IMR-90 (cell line): ENCODE results near the gene BTBD9. TPM values are rescaled to one million over a fixed set of nuclear protein-coding genes. Genes with fewer than 3 reads are reported as not detected.

Experiments used
- ATAC-seq: fragments of 200-7000 bp; cut with Tn5 transposase; 2 replicates; pipeline ENCODE4 v1.9.1; 2020; ENCODE audit warnings: low read depth, mild to moderate bottlenecking, moderate library complexity
- BruUV-seq: library from RNA; stranded (reverse); fragments of 400-500 nt; replicated peaks from 2 replicates; lab custom pipeline; 2021; lab: Mats Ljungman, UMichigan
- CTCF ChIA-PET: fragments of 300-600 bp; formaldehyde crosslinking; extraction: SDS; loops from one replicate; lab custom pipeline; 2021; ENCODE audit warnings: antibody characterized with exemption; lab: Yijun Ruan, JAX
- POLR2A ChIA-PET: fragments of 300-600 bp; sonication (Branson Sonifier 250); formaldehyde crosslinking; loops from one replicate; lab custom pipeline; 2022; ENCODE audit warnings: antibody characterized with exemption; ENCODE audit not compliant: unreplicated experiment; lab: Charles Lee
- DNase-seq: peaks from one replicate; pipeline ENCODE4 v3.0.0; 2013
- H2AFZ ChIP-seq: replicated peaks from 2 replicates; pipeline ENCODE3; 2013; ENCODE audit warnings: low read length, mild to moderate bottlenecking; ENCODE audit not compliant: poor library complexity
- H2AK5ac ChIP-seq: 2 replicates; pipeline ENCODE4 v1.6.1; 2013; ENCODE audit warnings: low read depth, low read length, inconsistent platforms
- H2AK9ac ChIP-seq: replicated peaks from 2 replicates; pipeline ENCODE3; 2013; ENCODE audit warnings: mild to moderate bottlenecking, low read depth, low read length, moderate library complexity; ENCODE audit not compliant: poor library complexity
- H2BK120ac ChIP-seq: 2 replicates; pipeline ENCODE4 v1.6.1; 2013; ENCODE audit warnings: low read depth, low read length, inconsistent platforms
- H2BK15ac ChIP-seq: 3 replicates; pipeline ENCODE4 v1.6.1; 2013; ENCODE audit warnings: low read depth, low read length, inconsistent platforms
- H2BK20ac ChIP-seq: 2 replicates; pipeline ENCODE4 v1.6.1; 2013; ENCODE audit warnings: low read depth, mild to moderate bottlenecking, inconsistent platforms, low read length, moderate library complexity
- H2BK5ac ChIP-seq: 2 replicates; pipeline ENCODE4 v1.6.1; 2013; ENCODE audit warnings: mild to moderate bottlenecking, low read depth, low read length, inconsistent platforms; ENCODE audit not compliant: poor library complexity, severe bottlenecking
- H3K14ac ChIP-seq: replicated peaks from 2 replicates; pipeline ENCODE4 v1.6.1; 2013; ENCODE audit warnings: low read depth, low read length, inconsistent platforms
- H3K18ac ChIP-seq: 2 replicates; pipeline ENCODE4 v1.6.1; 2013; ENCODE audit warnings: low read depth, low read length, control low read depth
- H3K23ac ChIP-seq: 2 replicates; pipeline ENCODE4 v1.6.1; 2013; ENCODE audit warnings: low read depth, low read length, inconsistent platforms
- H3K27ac ChIP-seq: 2 replicates; pipeline ENCODE4 v1.5.1; 2013; ENCODE audit warnings: mild to moderate bottlenecking, control low read depth, low read length; ENCODE audit not compliant: insufficient read depth
- H3K27me3 ChIP-seq: 2 replicates; pipeline ENCODE4 v1.6.1; 2013; ENCODE audit warnings: low read length; ENCODE audit not compliant: control insufficient read depth, insufficient read depth
- H3K36me3 ChIP-seq: 2 replicates; pipeline ENCODE4 v1.6.1; 2013; ENCODE audit warnings: low read length, mixed read lengths; ENCODE audit not compliant: control insufficient read depth, insufficient read depth
- H3K4ac ChIP-seq: 2 replicates; pipeline ENCODE4 v1.6.1; 2013; ENCODE audit warnings: low read depth, low read length, inconsistent platforms
- H3K4me1 ChIP-seq: 2 replicates; pipeline ENCODE4 v1.6.1; 2013; ENCODE audit warnings: low read length, mixed read lengths; ENCODE audit not compliant: control insufficient read depth, insufficient read depth
- H3K4me2 ChIP-seq: 2 replicates; pipeline ENCODE4 v1.6.1; 2013; ENCODE audit warnings: low read depth, mild to moderate bottlenecking, control low read depth, low read length, moderate library complexity
- H3K4me3 ChIP-seq: 2 replicates; pipeline ENCODE4 v1.5.1; 2013; ENCODE audit warnings: low read depth, mild to moderate bottlenecking, control low read depth, low read length, moderate library complexity; ENCODE audit not compliant: insufficient read depth
- H3K56ac ChIP-seq: 2 replicates; pipeline ENCODE4 v1.6.1; 2013; ENCODE audit warnings: low read length, inconsistent platforms; ENCODE audit not compliant: insufficient read depth; ENCODE audit errors: extremely low read depth
- H3K79me1 ChIP-seq, 2 experiments: 2 replicates each; pipeline ENCODE4 v1.6.1; 2013; ENCODE audit warnings: low read length in 2 of 2, inconsistent platforms in 1 of 2, low read depth in 1 of 2
- H3K9ac ChIP-seq: 2 replicates; pipeline ENCODE4 v1.6.1; 2013; ENCODE audit warnings: low read depth, low read length, control low read depth
- H3K9me1 ChIP-seq: 2 replicates; pipeline ENCODE4 v1.6.1; 2013; ENCODE audit warnings: low read length, inconsistent platforms; ENCODE audit not compliant: insufficient read depth
- H3K9me3 ChIP-seq: 2 replicates; pipeline ENCODE4 v1.6.1; 2013; ENCODE audit warnings: low read length; ENCODE audit not compliant: control insufficient read depth, insufficient read depth
- H4K20me1 ChIP-seq: 2 replicates; pipeline ENCODE4 v1.6.1; 2013; ENCODE audit warnings: low read length, inconsistent platforms; ENCODE audit not compliant: insufficient read depth
- H4K5ac ChIP-seq: 2 replicates; pipeline ENCODE4 v1.6.1; 2013; ENCODE audit warnings: mild to moderate bottlenecking, low read depth, low read length, control low read depth
- H4K8ac ChIP-seq, 2 experiments: 2 replicates each; pipeline ENCODE4 v1.6.1; 2013; ENCODE audit warnings: low read depth in 2 of 2, low read length in 2 of 2, control low read depth in 1 of 2, inconsistent platforms in 1 of 2
- H4K91ac ChIP-seq: 2 replicates; pipeline ENCODE4 v1.6.1; 2013; ENCODE audit warnings: low read depth, low read length, inconsistent platforms; ENCODE audit not compliant: insufficient read depth
- CEBPB ChIP-seq: IDR thresholded peaks from 2 replicates; pipeline ENCODE4 v1.6.1; 2012; ENCODE audit warnings: low read depth, low read length, improper control_type of control experiment
- ELK1 ChIP-seq: fragments of 150-350 bp; IDR thresholded peaks from 2 replicates; pipeline ENCODE4 v1.6.1; 2016; ENCODE audit warnings: low read depth, mild to moderate bottlenecking, low read length, moderate library complexity, borderline replicate concordance
- MXI1 ChIP-seq: IDR thresholded peaks from 2 replicates; pipeline ENCODE4 v1.6.1; 2012; ENCODE audit warnings: low read depth, mild to moderate bottlenecking, low read length, moderate library complexity, borderline replicate concordance
- POLR2A ChIP-seq: IDR thresholded peaks from 2 replicates; pipeline ENCODE4 v1.6.1; 2012; ENCODE audit warnings: mild to moderate bottlenecking, low read depth, low read length
- WGBS, 2 experiments: methylation state at CpG; one replicate each; pipeline versions ENCODE4 v1.1.5 to v1.1.7; 2013; ENCODE audit warnings: missing lambda C conversion rate in 2 of 2; ENCODE audit not compliant: insufficient read length in 1 of 2; ENCODE audit errors: extremely low coverage in 2 of 2; 5-methylcytosine and 5-hydroxymethylcytosine counted together
- dilution Hi-C: fragments of 300-500 bp; cut with HindIII; formaldehyde crosslinking; loops from one replicate; pipeline ENCODE4 v1.14.3; 2018; ENCODE audit warnings: low sequenced_read_pairs; ENCODE audit not compliant: unreplicated experiment
- in situ Hi-C: fragments of 300-500 bp; cut with MboI; formaldehyde crosslinking; loops from 3 replicates; pipeline ENCODE4 v1.14.3; 2019; ENCODE audit warnings: low sequenced_read_pairs, inconsistent platforms, mixed read lengths
- intact Hi-C: fragments of 100-400 bp; cut with micrococcal nuclease; formaldehyde crosslinking; loops from 2 replicates; pipeline ENCODE4 v1.10.0; 2022
- polyA plus RNA-seq, 3 experiments: library from polyadenylated mRNA; depleted of rRNA; stranded (reverse); fragments of >200 nt; gene quantifications; 2 replicates each; pipeline ENCODE4 v1.2.3, GENCODE V29; 2012; ENCODE audit warnings: low replicate concordance in 1 of 3
- total RNA-seq: library from RNA; depleted of rRNA; stranded (reverse); fragments of >200 nt; gene quantifications from 2 replicates; pipeline ENCODE4 v1.2.3, GENCODE V29; 2012

Gene BTBD9
- total and polyA plus RNA-seq, 2 of the 4 experiments (the other 2 are of a cell fraction): 4.1 to 22.0 TPM

- H4K8ac ChIP-seq: no peak overlapping the region
- H3K14ac ChIP-seq: no peak overlapping the region
- no peak overlapping the region for H2BK5ac ChIP-seq
- peaks cover 10 to 43% of the 10 kb centered on the region in 2 experiments for H3K79me1 ChIP-seq
- no peak overlapping the region for H3K18ac ChIP-seq
- H4K91ac ChIP-seq: no peak overlapping the region
- CTCF ChIA-PET: no interaction called here
- H3K4me3 ChIP-seq: no peak overlapping the region
- H2AFZ ChIP-seq: no peak overlapping the region
- peaks cover 8% of the 10 kb centered on the region; the same call in 1 of the 2 replicates for H3K36me3 ChIP-seq
- H3K4me1 ChIP-seq: peaks cover 2% of the 10 kb centered on the region; the same call in 1 of the 2 replicates
- no peak for DNase-seq
- H3K4ac ChIP-seq: no peak overlapping the region
- no peak overlapping the region for H4K5ac ChIP-seq
- peaks cover 17% of the 10 kb centered on the region for H3K9me1 ChIP-seq
- peaks cover 5% of the 10 kb centered on the region; the same call in 1 of the 2 replicates for H4K20me1 ChIP-seq
- intact Hi-C loops (no loop called here), dilution Hi-C loops (no loop called here), in situ Hi-C loops (no loop called here)
- no peak overlapping the region for H2AK5ac ChIP-seq
- no peak overlapping the region for H2AK9ac ChIP-seq
- H3K27me3 ChIP-seq: no peaks in the 10 kb centered on the region
- no peak overlapping the region for H3K27ac ChIP-seq
- no peak overlapping the region for H3K23ac ChIP-seq
- TF ChIP-seq MXI1 (no peak), CEBPB (peak; percentile 25; the same call in 1 of the 2 replicates), POLR2A (no peak), ELK1 (no peak)
- no peak overlapping the region for H3K56ac ChIP-seq
- POLR2A ChIA-PET: no interaction called here
- WGBS, 2 experiments: 96% methylated on average over 14 of the region's 15 CpGs; no CpG with 5 or more reads in 1 of the 2 experiments
- no peak overlapping the region for H2BK15ac ChIP-seq
- no peak overlapping the region for H2BK20ac ChIP-seq
- no TSS peak for BruUV-seq
- no peak overlapping the region for H3K4me2 ChIP-seq
- H3K9me3 ChIP-seq: no peaks in the 10 kb centered on the region
- H3K9ac ChIP-seq: no peak overlapping the region
- ATAC-seq: no peak
- no peak overlapping the region for H2BK120ac ChIP-seq
Observed at GRCh38 chr6:38161331-38161730, 478.4 kb downstream of the BTBD9 start.
